Erythroblast (primary cell): ENCODE results near the gene AGTRAP.

Source experiments
- GATA1 ChIP-seq: IDR thresholded peaks from 2 replicates; pipeline ENCODE4 v1.6.1; 2011; ENCODE audit warnings: low read depth, mild to moderate bottlenecking, control low read depth, low read length, moderate library complexity
- POLR2A ChIP-seq: IDR thresholded peaks from 2 replicates; pipeline ENCODE4 v1.6.1; 2011; ENCODE audit warnings: mild to moderate bottlenecking, low read length

- no peak for TF ChIP-seq POLR2A
- TF ChIP-seq GATA1: no peak
Measured at GRCh38 chr1:11733306-11733705, 2.6 kb upstream of the AGTRAP start.
